ENCODE data around the gene KRTAP29-1. TPM values are rescaled to one million over a fixed set of nuclear protein-coding genes. Genes with fewer than 3 reads are reported as not detected.

Gene KRTAP29-1
- total RNA-seq, 2 experiments from 2014 or later, result not detected

DNA sequence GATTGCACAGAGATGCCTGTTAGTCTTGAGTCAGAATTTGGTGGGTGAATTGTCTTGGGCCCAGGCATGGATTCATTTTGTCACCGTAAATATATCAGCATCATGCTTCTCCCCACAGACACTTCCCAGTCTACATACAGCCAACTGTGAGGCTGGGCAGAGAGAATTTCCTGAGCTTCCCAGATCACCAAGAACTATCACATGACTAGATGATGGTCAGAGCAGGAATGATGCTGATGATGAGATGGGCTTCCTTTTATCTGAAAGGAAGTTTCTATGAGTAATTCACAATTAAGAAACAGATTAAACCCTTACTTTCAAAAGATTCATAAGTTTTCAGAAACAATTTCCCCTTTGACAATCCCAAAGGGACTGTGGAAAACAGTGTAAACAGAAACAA is 47.8 kb downstream of the KRTAP29-1 start:
- intact Hi-C loops (cut with micrococcal nuclease), result no loop called here
- H3K36me3 Mint-ChIP-seq (ENCODE audit: low read depth), result no peaks in the 10 kb centered on the region

More for the DNA sequence above, 47.8 kb downstream of the KRTAP29-1 start:
- ATAC-seq, result no peak
- CTCF ChIA-PET, result no interaction called here
- no peak for DNase-seq
- peaks cover 10% of the 10 kb centered on the region for H3K27me3 Mint-ChIP-seq
- peaks cover 2% of the 10 kb centered on the region for H3K4me1 Mint-ChIP-seq (ENCODE audit: low read depth)
- H3K9me3 Mint-ChIP-seq, result no peaks in the 10 kb centered on the region
- TF ChIP-seq, protein P1, sequence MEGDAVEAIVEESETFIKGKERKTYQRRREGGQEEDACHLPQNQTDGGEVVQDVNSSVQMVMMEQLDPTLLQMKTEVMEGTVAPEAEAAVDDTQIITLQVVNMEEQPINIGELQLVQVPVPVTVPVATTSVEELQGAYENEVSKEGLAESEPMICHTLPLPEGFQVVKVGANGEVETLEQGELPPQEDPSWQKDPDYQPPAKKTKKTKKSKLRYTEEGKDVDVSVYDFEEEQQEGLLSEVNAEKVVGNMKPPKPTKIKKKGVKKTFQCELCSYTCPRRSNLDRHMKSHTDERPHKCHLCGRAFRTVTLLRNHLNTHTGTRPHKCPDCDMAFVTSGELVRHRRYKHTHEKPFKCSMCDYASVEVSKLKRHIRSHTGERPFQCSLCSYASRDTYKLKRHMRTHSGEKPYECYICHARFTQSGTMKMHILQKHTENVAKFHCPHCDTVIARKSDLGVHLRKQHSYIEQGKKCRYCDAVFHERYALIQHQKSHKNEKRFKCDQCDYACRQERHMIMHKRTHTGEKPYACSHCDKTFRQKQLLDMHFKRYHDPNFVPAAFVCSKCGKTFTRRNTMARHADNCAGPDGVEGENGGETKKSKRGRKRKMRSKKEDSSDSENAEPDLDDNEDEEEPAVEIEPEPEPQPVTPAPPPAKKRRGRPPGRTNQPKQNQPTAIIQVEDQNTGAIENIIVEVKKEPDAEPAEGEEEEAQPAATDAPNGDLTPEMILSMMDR (IDR thresholded peaks at IDR 0.05), result no peak
- H3K27ac Mint-ChIP-seq, result no peak overlapping the region
- no peak overlapping the region for H3K4me3 Mint-ChIP-seq
- POLR2A ChIA-PET, result no interaction called here

Other genes with a start within 250 kb of the KRTAP29-1 start
- not detected for gene KRTAP2-2, start 247.6 kb downstream of the KRTAP29-1 start, total RNA-seq
- gene KRTAP2-3, start 242.7 kb downstream of the KRTAP29-1 start, total RNA-seq, result not detected
- not detected for gene KRTAP2-4, start 237.0 kb downstream of the KRTAP29-1 start, total RNA-seq
- not detected for gene KRTAP4-7, start 218.7 kb downstream of the KRTAP29-1 start, total RNA-seq
- gene KRTAP4-8, start 204.7 kb downstream of the KRTAP29-1 start, total RNA-seq, result not detected
- not detected for gene KRTAP4-16, start 200.6 kb downstream of the KRTAP29-1 start, total RNA-seq
- gene KRTAP4-9, start 197.5 kb downstream of the KRTAP29-1 start, total RNA-seq, result not detected
- not detected for gene KRTAP4-11, start 184.5 kb downstream of the KRTAP29-1 start, total RNA-seq
- gene KRTAP4-12, start 178.7 kb downstream of the KRTAP29-1 start, total RNA-seq, result not detected
- gene KRTAP4-6, start 162.3 kb downstream of the KRTAP29-1 start, total RNA-seq, result not detected
- gene KRTAP4-5, start 153.0 kb downstream of the KRTAP29-1 start, total RNA-seq, result not detected
- not detected for gene KRTAP4-4, start 142.1 kb downstream of the KRTAP29-1 start, total RNA-seq
- gene KRTAP4-3, start 134.6 kb downstream of the KRTAP29-1 start, total RNA-seq, result not detected
- gene KRTAP4-2, start 124.6 kb downstream of the KRTAP29-1 start, total RNA-seq, result not detected
- gene KRTAP4-1, start 117.9 kb downstream of the KRTAP29-1 start, total RNA-seq, result not detected
- not detected for gene KRTAP9-1, start 113.0 kb downstream of the KRTAP29-1 start, total RNA-seq
- not detected for gene KRTAP9-2, start 76.2 kb downstream of the KRTAP29-1 start, total RNA-seq
- not detected for gene KRTAP9-3, start 70.4 kb downstream of the KRTAP29-1 start, total RNA-seq
- not detected for gene KRTAP9-8, start 64.9 kb downstream of the KRTAP29-1 start, total RNA-seq
- not detected for gene KRTAP9-4, start 53.2 kb downstream of the KRTAP29-1 start, total RNA-seq
- not detected for gene KRTAP9-9, start 47.5 kb downstream of the KRTAP29-1 start, total RNA-seq
- not detected for gene KRTAP9-6, start 37.5 kb downstream of the KRTAP29-1 start, total RNA-seq
- gene KRTAP9-7, start 27.2 kb downstream of the KRTAP29-1 start, total RNA-seq, result not detected
- gene KRTAP16-1, start 6.5 kb upstream of the KRTAP29-1 start, total RNA-seq, result not detected
- not detected for gene KRTAP17-1, start 12.9 kb upstream of the KRTAP29-1 start, total RNA-seq
- gene KRT33A, start 48.0 kb upstream of the KRTAP29-1 start, total RNA-seq, result not detected
- not detected for gene KRT33B, start 67.0 kb upstream of the KRTAP29-1 start, total RNA-seq
- gene KRT34, start 79.5 kb upstream of the KRTAP29-1 start, total RNA-seq, result not detected
- gene KRT31, start 94.8 kb upstream of the KRTAP29-1 start, total RNA-seq, result not detected
- gene KRT37, start 121.7 kb upstream of the KRTAP29-1 start, total RNA-seq, result not detected
- gene KRT38, start 138.1 kb upstream of the KRTAP29-1 start, total RNA-seq, result not detected
- not detected for gene KRT32, start 164.5 kb upstream of the KRTAP29-1 start, total RNA-seq
- gene KRT35, start 178.3 kb upstream of the KRTAP29-1 start, total RNA-seq, result not detected
- gene KRT36, start 187.1 kb upstream of the KRTAP29-1 start, total RNA-seq, result not detected
- not detected for gene KRT13, start 202.8 kb upstream of the KRTAP29-1 start, total RNA-seq
- gene KRT15, start 216.0 kb upstream of the KRTAP29-1 start, total RNA-seq, result not detected
- not detected for gene KRT19, start 225.5 kb upstream of the KRTAP29-1 start, total RNA-seq